ENCODE measurements around the gene LPIN1.

DNA sequence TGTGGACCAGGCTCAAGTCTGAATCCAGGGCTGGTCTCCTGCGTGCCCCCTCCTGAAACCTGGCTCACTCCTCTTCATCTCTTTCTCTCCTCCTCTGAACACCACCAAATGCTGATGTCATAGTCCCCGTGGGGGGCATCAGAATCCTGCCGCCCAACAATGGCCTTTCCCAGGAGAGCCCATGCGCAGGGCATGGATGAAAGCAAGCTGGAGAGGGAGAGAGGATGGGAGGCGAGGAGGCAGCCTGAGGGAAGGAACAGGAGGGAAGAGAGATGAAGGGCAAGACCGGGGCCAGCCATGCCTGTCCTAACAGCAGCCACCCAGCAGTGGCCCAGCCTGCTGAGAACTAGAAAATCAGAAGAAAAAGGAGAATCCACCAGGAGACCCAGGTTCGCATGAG, 22.3 kb upstream of the LPIN1 start:
- TF ChIP-seq, protein P1, sequence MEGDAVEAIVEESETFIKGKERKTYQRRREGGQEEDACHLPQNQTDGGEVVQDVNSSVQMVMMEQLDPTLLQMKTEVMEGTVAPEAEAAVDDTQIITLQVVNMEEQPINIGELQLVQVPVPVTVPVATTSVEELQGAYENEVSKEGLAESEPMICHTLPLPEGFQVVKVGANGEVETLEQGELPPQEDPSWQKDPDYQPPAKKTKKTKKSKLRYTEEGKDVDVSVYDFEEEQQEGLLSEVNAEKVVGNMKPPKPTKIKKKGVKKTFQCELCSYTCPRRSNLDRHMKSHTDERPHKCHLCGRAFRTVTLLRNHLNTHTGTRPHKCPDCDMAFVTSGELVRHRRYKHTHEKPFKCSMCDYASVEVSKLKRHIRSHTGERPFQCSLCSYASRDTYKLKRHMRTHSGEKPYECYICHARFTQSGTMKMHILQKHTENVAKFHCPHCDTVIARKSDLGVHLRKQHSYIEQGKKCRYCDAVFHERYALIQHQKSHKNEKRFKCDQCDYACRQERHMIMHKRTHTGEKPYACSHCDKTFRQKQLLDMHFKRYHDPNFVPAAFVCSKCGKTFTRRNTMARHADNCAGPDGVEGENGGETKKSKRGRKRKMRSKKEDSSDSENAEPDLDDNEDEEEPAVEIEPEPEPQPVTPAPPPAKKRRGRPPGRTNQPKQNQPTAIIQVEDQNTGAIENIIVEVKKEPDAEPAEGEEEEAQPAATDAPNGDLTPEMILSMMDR (IDR thresholded peaks at IDR 0.05), result no peak
- TF ChIP-seq, protein P2, sequence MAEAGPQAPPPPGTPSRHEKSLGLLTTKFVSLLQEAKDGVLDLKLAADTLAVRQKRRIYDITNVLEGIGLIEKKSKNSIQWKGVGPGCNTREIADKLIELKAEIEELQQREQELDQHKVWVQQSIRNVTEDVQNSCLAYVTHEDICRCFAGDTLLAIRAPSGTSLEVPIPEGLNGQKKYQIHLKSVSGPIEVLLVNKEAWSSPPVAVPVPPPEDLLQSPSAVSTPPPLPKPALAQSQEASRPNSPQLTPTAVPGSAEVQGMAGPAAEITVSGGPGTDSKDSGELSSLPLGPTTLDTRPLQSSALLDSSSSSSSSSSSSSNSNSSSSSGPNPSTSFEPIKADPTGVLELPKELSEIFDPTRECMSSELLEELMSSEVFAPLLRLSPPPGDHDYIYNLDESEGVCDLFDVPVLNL (CRISPR knock-in tag; IDR thresholded peaks at IDR 0.05; ENCODE audit: borderline replicate concordance, low read depth), result no peak
- TF ChIP-seq ZNF423 (CRISPR knock-in tag; IDR thresholded peaks at IDR 0.05) (no peak), ETV6 (CRISPR knock-in tag; IDR thresholded peaks at IDR 0.05) (no peak)
- TF ChIP-seq, protein P3, sequence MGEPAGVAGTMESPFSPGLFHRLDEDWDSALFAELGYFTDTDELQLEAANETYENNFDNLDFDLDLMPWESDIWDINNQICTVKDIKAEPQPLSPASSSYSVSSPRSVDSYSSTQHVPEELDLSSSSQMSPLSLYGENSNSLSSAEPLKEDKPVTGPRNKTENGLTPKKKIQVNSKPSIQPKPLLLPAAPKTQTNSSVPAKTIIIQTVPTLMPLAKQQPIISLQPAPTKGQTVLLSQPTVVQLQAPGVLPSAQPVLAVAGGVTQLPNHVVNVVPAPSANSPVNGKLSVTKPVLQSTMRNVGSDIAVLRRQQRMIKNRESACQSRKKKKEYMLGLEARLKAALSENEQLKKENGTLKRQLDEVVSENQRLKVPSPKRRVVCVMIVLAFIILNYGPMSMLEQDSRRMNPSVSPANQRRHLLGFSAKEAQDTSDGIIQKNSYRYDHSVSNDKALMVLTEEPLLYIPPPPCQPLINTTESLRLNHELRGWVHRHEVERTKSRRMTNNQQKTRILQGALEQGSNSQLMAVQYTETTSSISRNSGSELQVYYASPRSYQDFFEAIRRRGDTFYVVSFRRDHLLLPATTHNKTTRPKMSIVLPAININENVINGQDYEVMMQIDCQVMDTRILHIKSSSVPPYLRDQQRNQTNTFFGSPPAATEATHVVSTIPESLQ (CRISPR knock-in tag; IDR thresholded peaks at IDR 0.05), result no peak
